Chondrocyte (in vitro differentiated cells): ENCODE measurements around the gene TBC1D5. TPM values are rescaled to one million over a fixed set of nuclear protein-coding genes. Genes with fewer than 3 reads are reported as not detected.

Experiments used
- DNase-seq: peaks from one replicate; pipeline ENCODE4 v3.0.0; 2021; ENCODE audit warnings: mixed read lengths, low spot score
- H3K27ac Mint-ChIP-seq: one replicate; pipeline ENCODE4 v1.8.0; 2021; ENCODE audit warnings: mild to moderate bottlenecking, moderate library complexity, mixed read lengths; ENCODE audit not compliant: unreplicated experiment
- H3K27me3 Mint-ChIP-seq: 2 replicates; pipeline ENCODE4 v1.8.0; 2021; ENCODE audit warnings: low read depth, mixed read lengths
- H3K36me3 Mint-ChIP-seq: 2 replicates; pipeline ENCODE4 v1.8.0; 2021; ENCODE audit warnings: low read depth, mixed read lengths
- H3K4me1 Mint-ChIP-seq: 2 replicates; pipeline ENCODE4 v1.8.0; 2021; ENCODE audit warnings: low read depth, mild to moderate bottlenecking, mixed read lengths
- H3K4me3 Mint-ChIP-seq: one replicate; pipeline ENCODE4 v1.8.0; 2021; ENCODE audit warnings: mild to moderate bottlenecking, moderate library complexity, mixed read lengths; ENCODE audit not compliant: unreplicated experiment
- H3K9me3 Mint-ChIP-seq: 2 replicates; pipeline ENCODE4 v1.8.0; 2021; ENCODE audit warnings: low read depth, mixed read lengths
- CTCF ChIP-seq: fragments of 200-600 bp; sonication (generic); IDR thresholded peaks from 2 replicates; pipeline ENCODE4 v1.5.0; 2021; ENCODE audit warnings: antibody characterized with exemption, mild to moderate bottlenecking, moderate library complexity
- total RNA-seq: library from RNA; stranded (reverse); gene quantifications from 3 replicates; pipeline ENCODE4 v1.2.1, GENCODE V29; 2021

The TBC1D5 gene
- total RNA-seq, 1 donor from 2014 or later = 44.6 TPM

GRCh38 chr3:17116007-17116600 is 626.3 kb downstream of the TBC1D5 start:
- H3K27ac Mint-ChIP-seq = no peak overlapping the region
- no peaks in the 10 kb centered on the region for H3K9me3 Mint-ChIP-seq
- H3K27me3 Mint-ChIP-seq = no peaks in the 10 kb centered on the region
- no peak overlapping the region for H3K4me3 Mint-ChIP-seq
- H3K4me1 Mint-ChIP-seq = no peaks in the 10 kb centered on the region
- H3K36me3 Mint-ChIP-seq = no peaks in the 10 kb centered on the region
- DNase-seq = no peak
- TF ChIP-seq CTCF = no peak

GRCh38 chr3:17115186-17115585 is 627.2 kb downstream of the TBC1D5 start:
- Mint-ChIP-seq H3K36me3 (no peaks in the 10 kb centered on the region), H3K4me1 (no peaks in the 10 kb centered on the region), H3K27me3 (no peaks in the 10 kb centered on the region), H3K27ac (no peak overlapping the region), H3K9me3 (no peaks in the 10 kb centered on the region), H3K4me3 (no peak overlapping the region)
- TF ChIP-seq CTCF = no peak
- DNase-seq = no peak

GRCh38 chr3:17111586-17111985 is 630.8 kb downstream of the TBC1D5 start:
- H3K4me1 Mint-ChIP-seq = no peaks in the 10 kb centered on the region
- TF ChIP-seq CTCF = no peak
- H3K9me3 Mint-ChIP-seq = no peaks in the 10 kb centered on the region
- no peak overlapping the region for H3K4me3 Mint-ChIP-seq
- DNase-seq = no peak
- H3K27me3 Mint-ChIP-seq = peaks cover 5% of the 10 kb centered on the region
- no peak overlapping the region for H3K27ac Mint-ChIP-seq
- H3K36me3 Mint-ChIP-seq = no peaks in the 10 kb centered on the region

GRCh38 chr3:17110660-17111396 is 631.6 kb downstream of the TBC1D5 start:
- no peaks in the 10 kb centered on the region for H3K36me3 Mint-ChIP-seq
- no peak overlapping the region for H3K4me3 Mint-ChIP-seq
- H3K27ac Mint-ChIP-seq = no peak overlapping the region
- no peak for TF ChIP-seq CTCF
- peaks cover 5% of the 10 kb centered on the region for H3K27me3 Mint-ChIP-seq
- no peaks in the 10 kb centered on the region for H3K9me3 Mint-ChIP-seq
- DNase-seq = no peak
- H3K4me1 Mint-ChIP-seq = no peaks in the 10 kb centered on the region
